Measurements from ENCODE around the gene UBE2D3. TPM values are rescaled to one million over a fixed set of nuclear protein-coding genes. Genes with fewer than 3 reads are reported as not detected.

UBE2D3 gene
- total and polyA plus RNA-seq, 7 donors: 221 to 629 (median 346) TPM

- peak overlapping the region; percentile 54 for H3K27ac ChIP-seq
- 59 to 80% (median 64%) methylated on average over 3 of the region's 3 CpGs for WGBS, 3 donors
- peak overlapping the region; percentile 15 for H3K4me3 ChIP-seq
- DNase-seq: no peak
- intact Hi-C loops (cut with DNase I): no loop called here
- peaks cover 90% of the 10 kb centered on the region for H3K4me1 ChIP-seq
- no peak for TF ChIP-seq CTCF (IDR thresholded peaks at IDR 0.05)
- no peak for ATAC-seq
- H3K27me3 ChIP-seq (ENCODE audit: insufficient read depth in 3 of 3, low read length in 2 of 3): no peaks in the 10 kb centered on the region
- H3K9me3 ChIP-seq: no peaks in the 10 kb centered on the region
- H3K36me3 ChIP-seq (ENCODE audit: insufficient read depth in 1 of 2, low read depth in 1 of 2): peaks cover 3 to 7% of the 10 kb centered on the region in 2 donors
These were observed 10.2 kb downstream of the UBE2D3 start for GRCh38 chr4:102817021-102817605.

GRCh38 chr4:102815981-102816380 lies 11.4 kb downstream of the UBE2D3 start:
- H3K9me3 ChIP-seq: no peaks in the 10 kb centered on the region
- H3K27me3 ChIP-seq (ENCODE audit: insufficient read depth in 3 of 3, low read length in 2 of 3): no peaks in the 10 kb centered on the region
- no peak for TF ChIP-seq CTCF (IDR thresholded peaks at IDR 0.05)
- H3K4me1 ChIP-seq: peaks cover 89% of the 10 kb centered on the region
- peak overlapping the region; percentile 15 for H3K4me3 ChIP-seq
- 55 to 57% (median 56%) methylated on average over 2 of the region's 2 CpGs for WGBS, 3 donors
- no peak for DNase-seq
- peak overlapping the region; percentile 54 for H3K27ac ChIP-seq
- intact Hi-C loops (cut with DNase I): no loop called here
- peak; percentile 51 to 90 (median 76) for ATAC-seq
- H3K36me3 ChIP-seq (ENCODE audit: insufficient read depth in 1 of 2, low read depth in 1 of 2): peaks cover 3% of the 10 kb centered on the region in 2 donors

- 74 to 80% (median 78%) methylated on average over 2 of the region's 2 CpGs for WGBS, 3 donors
These were observed 17.7 kb downstream of the UBE2D3 start for GRCh38 chr4:102809691-102810090.

GRCh38 chr4:102809190-102809589 lies 18.2 kb downstream of the UBE2D3 start:
- H3K27ac ChIP-seq: peak overlapping the region; percentile 64

More at GRCh38 chr4:102809691-102810090, 17.7 kb downstream of the UBE2D3 start:
- Histone ChIP-seq H3K4me3 (peak overlapping the region; percentile 0), H3K27me3 (ENCODE audit: insufficient read depth in 3 of 3, low read length in 2 of 3) (no peaks in the 10 kb centered on the region), H3K9me3 (no peaks in the 10 kb centered on the region), H3K36me3 (ENCODE audit: insufficient read depth in 1 of 2, low read depth in 1 of 2) (peaks cover 5 to 40% of the 10 kb centered on the region in 2 donors), H3K27ac (peak overlapping the region; percentile 64), H3K4me1 (peaks cover 86% of the 10 kb centered on the region)
- DNase-seq: no peak
- TF ChIP-seq CTCF (IDR thresholded peaks at IDR 0.05): no peak
- intact Hi-C loops (cut with DNase I): no loop called here
- ATAC-seq: peak in 1 of 4 donors; percentile 25

More at GRCh38 chr4:102809190-102809589, 18.2 kb downstream of the UBE2D3 start:
- Histone ChIP-seq H3K9me3 (no peaks in the 10 kb centered on the region), H3K4me1 (peaks cover 82% of the 10 kb centered on the region), H3K27me3 (ENCODE audit: insufficient read depth in 3 of 3, low read length in 2 of 3) (no peaks in the 10 kb centered on the region), H3K36me3 (ENCODE audit: insufficient read depth in 1 of 2, low read depth in 1 of 2) (peaks cover 5 to 45% of the 10 kb centered on the region in 2 donors), H3K4me3 (peak overlapping the region; percentile 0)
- 18 to 24% (median 23%) methylated on average over 3 of the region's 3 CpGs for WGBS, 3 donors
- DNase-seq: no peak
- TF ChIP-seq CTCF (IDR thresholded peaks at IDR 0.05): no peak
- intact Hi-C loops (cut with DNase I): no loop called here
- peak; percentile 75 to 91 (median 84) for ATAC-seq

All from psoas muscle (tissue), 8 donors.